GM19351 (cell line): ENCODE data around the gene SLC25A21.

Experiments used
- ATAC-seq: cut with Tn5 transposase; IDR thresholded peaks from one replicate; pipeline ENCODE4 v1.9.1; 2021; ENCODE audit warnings: mild to moderate bottlenecking, moderate library complexity; ENCODE audit not compliant: unreplicated experiment

The SLC25A21 gene

GRCh38 chr14:37144729-37145363 lies 27.6 kb downstream of the SLC25A21 start:
- no peak for ATAC-seq

DNA sequence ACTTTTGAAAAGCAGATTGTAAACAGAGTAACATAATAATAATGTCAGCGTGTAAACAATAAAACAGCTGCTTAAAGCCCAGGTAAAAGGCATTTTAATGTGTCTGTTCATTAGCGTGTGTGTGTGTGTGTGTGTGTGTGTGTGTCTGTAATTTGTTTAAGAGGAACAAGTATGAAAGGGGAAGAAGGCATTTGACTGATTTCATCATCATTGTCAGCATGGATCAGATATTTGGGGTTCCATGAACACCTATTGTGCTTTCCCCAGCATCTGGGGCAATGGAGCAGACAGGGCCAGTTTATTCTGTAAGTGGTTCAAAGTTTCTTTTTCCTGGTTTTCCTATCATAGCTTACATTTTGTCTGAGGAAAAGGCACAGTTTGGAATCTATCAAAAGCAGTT lies 28.9 kb downstream of the SLC25A21 start:
- no peak for ATAC-seq

- no peak for ATAC-seq
Observed at GRCh38 chr14:37142835-37143401, 29.5 kb downstream of the SLC25A21 start.

DNA sequence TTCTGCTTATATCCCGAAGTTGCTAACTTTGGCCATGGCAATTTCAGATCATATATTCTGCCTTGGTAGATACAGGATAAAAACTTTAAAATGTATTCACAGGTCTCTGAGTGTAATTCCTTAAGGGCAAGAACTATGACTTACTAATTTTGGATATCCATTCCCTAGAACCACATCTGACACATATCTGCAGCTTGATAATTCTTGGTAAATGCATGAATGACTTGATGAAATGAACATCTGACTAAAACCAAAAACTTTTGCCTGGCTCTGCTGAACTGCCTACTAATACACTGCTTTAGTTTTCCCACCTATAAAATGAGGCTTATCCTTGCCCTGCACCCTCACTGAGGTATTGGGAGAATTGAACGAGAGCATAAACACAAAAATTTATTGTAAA lies 32.2 kb downstream of the SLC25A21 start:
- no peak for ATAC-seq

DNA sequence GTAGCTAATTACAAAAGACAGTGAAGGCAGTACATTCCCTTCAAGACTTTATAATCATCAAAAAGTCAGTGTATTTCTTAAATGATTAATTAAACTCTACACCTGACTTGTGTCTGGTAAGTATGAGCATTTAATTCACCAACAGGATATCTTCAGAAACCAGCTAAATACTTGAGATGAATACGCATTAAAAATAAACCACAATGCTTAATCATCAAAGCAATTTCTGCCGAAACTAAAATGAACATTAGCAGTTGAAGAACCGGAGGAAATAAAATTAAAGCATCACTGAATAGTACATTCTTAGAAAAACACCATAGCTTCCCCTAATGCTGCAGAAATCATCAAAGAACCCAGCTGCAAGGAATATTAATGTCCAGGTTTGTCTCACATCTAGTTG lies 32.7 kb downstream of the SLC25A21 start:
- ATAC-seq = no peak

- no peak for ATAC-seq
Observed at GRCh38 chr14:37138898-37139297, 33.5 kb downstream of the SLC25A21 start.

GRCh38 chr14:37133284-37133913 lies 39.0 kb downstream of the SLC25A21 start:
- no peak for ATAC-seq

- ATAC-seq = no peak
Observed at GRCh38 chr14:37131205-37131604, 41.2 kb downstream of the SLC25A21 start.

- no peak for ATAC-seq
Observed at GRCh38 chr14:37129047-37129446, 43.4 kb downstream of the SLC25A21 start.

- ATAC-seq = no peak
Observed at GRCh38 chr14:37124614-37125013, 47.8 kb downstream of the SLC25A21 start.

DNA sequence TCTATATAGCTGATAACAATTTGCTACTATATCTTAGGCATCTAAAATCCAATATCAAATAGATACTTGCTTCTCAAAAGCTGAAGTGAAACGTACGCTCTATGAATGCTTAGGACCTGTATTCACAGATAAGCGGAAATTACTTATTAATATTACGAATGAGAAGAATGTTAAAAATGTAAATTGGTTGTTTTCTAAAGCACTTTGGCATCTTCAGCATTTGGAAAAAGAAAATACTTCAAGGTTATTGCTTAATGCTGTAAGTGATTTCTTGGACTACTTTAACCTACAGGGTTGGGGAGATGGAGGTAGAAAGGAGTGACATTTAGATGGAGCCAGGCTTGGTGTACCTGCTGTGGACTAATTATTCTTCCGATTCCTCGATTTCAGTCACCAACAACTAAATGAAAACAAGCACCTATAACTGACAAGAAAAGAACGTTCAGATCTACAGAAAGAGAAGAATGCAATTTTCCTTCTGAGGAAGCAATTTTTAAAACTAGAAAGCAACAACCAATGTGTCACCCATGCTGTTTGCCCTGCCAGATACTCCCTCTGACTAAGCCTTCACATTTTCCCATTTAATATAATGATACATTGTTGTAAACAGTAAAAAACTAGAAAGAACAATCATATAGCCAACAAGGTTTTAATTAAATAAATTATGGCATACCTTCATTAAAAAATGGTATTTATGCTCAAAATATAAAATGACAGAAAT lies 49.3 kb downstream of the SLC25A21 start:
- no peak for ATAC-seq

- no peak for ATAC-seq
Observed at GRCh38 chr14:37122288-37122687, 50.1 kb downstream of the SLC25A21 start.

DNA sequence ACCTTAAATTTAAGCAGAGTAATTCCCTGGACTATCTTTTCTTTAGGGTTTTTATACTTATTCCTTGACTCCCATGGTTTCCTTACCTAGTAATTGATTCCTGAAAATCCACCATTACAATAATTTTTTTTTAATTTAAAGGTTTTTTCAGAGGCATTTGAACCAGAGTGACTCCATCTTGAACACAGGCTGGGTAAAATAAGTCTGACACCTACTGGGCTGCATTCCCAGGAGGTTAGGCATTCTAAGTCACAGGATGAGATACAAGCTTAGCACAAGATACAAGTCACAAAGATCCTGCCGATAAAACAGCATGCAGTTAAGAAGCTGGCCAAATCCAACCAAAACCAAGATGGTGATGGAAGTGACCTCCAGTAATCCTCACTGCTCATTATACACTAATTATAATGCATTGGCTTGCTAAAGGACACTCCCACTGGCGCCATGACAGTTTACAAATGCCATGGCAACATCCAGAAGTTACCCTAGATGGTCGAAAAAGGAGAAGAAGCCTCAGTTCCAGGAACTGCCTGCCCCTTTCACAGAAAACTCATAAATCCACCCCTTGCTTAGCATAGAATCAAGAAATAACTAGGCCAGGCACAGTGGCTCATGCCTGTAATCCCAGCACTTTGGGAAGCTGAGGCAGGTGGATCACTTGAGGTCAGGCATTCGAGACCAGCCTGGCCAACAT lies 53.6 kb downstream of the SLC25A21 start:
- ATAC-seq = no peak

DNA sequence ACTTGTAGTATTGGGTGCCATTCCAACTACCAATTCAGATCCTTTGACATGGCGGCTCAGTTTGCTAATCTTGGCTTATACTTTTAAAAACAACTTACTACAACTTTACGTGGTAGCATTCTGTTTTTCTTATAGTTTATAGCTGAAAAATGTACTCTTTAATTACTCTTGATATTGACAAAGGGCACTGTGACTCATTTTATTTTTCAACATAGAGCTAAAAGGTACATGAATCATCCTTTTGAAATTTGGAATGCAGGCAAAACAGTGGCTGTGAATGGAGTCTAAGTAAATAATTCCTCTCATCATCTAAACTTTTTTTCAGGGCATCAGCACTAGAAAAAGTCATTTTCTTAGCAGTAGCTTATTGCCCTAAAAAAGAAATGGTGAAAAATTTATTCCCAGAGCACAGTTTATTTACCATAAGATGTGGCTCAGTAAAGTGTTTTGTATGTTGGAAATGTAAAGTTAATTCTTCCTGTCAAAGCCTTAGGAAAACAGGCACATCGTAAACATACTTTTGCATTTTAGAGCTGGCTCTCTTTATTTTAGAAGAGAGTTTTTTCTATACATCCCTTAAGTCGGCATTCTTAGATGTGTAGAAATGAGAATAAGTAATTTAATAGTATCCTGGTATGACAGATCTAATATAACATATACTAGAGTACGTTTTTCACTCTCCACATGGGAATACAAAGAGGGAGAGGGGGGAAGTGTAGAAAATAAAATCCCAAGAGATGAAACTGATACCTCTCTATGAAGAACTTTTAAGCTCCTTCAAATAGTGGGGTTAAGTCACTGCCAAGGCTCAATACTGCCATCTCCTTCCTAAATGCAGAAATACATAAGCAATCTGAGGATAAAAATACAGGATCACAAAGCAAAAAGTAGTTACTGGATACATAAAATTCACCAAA lies 55.2 kb downstream of the SLC25A21 start:
- ATAC-seq = no peak

DNA sequence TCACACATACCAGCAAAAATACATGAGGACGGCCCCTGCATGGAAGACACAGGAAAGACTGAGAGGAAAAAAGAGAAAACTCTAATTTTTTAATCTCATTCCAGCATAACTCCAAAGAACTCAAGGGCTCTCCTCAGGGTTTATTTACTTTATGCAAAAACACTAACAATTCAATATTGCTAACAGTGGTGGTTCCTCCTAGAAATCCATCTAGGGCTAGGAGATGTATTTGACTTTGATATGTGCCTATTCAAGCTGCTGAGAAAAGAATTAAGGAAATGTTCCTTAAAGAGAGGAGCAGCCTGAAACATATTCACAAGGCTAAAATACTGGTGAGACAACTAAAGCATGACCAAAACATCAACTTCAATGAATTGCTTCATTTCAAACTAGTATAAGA lies 57.0 kb downstream of the SLC25A21 start:
- ATAC-seq = no peak

DNA sequence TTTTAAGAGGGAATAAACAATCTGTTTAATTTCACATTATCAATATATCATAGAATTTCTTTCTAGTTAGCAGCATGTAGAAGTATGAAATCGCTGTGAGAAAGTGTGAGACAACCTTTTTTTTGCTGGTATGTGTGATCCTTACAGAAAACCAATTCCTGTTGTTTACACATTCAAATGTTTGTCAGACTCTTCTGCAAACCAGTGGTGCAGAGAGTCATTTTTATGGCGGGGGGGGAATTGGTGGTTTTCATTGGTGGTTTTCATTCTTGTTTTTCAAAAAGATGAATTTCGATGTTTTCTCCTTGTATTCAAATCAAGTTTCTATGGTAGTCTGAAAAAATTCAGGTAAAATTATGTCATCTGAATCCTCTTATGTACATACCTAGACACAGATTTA lies 57.8 kb downstream of the SLC25A21 start:
- no peak for ATAC-seq

DNA sequence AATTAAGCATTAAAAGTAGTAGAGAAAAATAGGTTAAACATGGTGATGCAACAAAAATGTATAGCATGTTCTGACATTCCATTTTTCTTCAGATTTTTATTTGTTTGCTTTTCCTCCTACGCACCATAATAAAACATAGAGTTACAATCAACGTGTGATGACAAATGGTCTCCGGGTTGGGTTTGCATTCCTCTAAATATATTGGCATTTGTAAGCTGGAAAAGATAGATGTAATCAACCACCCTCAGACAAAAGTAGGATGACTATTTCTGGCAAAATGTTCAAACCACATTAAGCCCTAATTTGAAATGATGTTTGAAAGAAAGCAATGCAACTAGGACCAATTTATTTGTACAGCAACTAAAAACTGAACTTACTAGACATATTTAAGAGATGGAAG lies 58.4 kb downstream of the SLC25A21 start:
- ATAC-seq = no peak

DNA sequence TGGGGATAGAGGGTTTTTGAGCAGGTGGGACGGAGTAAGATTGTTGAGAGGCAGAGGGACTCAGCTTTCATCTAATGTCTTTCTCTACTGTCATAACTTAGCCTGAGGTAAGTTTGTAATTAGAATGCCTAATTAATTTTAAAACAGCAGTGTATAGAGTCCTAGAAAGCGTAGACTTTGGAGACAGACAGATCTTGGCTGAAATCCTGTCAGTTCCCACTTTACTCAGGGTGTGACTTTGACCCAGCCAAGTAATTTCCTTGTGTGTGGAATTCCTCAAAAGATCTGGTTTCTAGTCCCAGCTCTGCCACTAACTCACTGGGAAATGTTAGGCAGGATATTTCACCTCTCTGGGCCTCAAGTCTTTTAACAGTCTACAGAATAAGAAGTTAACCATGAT lies 74.3 kb downstream of the SLC25A21 start:
- no peak for ATAC-seq

- ATAC-seq = no peak
Observed at GRCh38 chr14:37094502-37094901, 77.9 kb downstream of the SLC25A21 start.

- ATAC-seq = no peak
Observed at GRCh38 chr14:37093364-37093763, 79.0 kb downstream of the SLC25A21 start.
